A549 (cell line): ENCODE results near the gene KCNQ1OT1. TPM values are rescaled to one million over a fixed set of nuclear protein-coding genes. Genes with fewer than 3 reads are reported as not detected.

Experiments used
- ATAC-seq, 2 experiments: fragments of 200-7000 bp in 1 of 2; fragments of >200 bp in 1 of 2; cut with Nextera tagmentation in 1 of 2; cut with Tn5 transposase in 1 of 2; 3 replicates each; pipeline versions ENCODE4 v1.8.0 to v1.9.1; 2018 to 2020; ENCODE audit warnings: mild to moderate bottlenecking in 1 of 2, moderate library complexity in 1 of 2
- CTCF ChIA-PET: fragments of 300-600 bp; sonication (Branson Sonifier 250); formaldehyde crosslinking; extraction: SDS; loops from one replicate; lab custom pipeline; 2021; ENCODE audit warnings: antibody characterized with exemption, inconsistent platforms; lab: Yijun Ruan, JAX
- POLR2A ChIA-PET: fragments of 350-600 bp; formaldehyde crosslinking; extraction: SDS; loops from one replicate; lab custom pipeline; 2021; ENCODE audit warnings: antibody characterized with exemption, inconsistent platforms; lab: Yijun Ruan, JAX
- DNase-seq, 2 experiments: peaks; one replicate each; pipeline versions ENCODE4 v3.0.0 to v3.0.0-alpha.2; 2011 to 2016; ENCODE audit warnings: low read depth in 1 of 2, low spot score in 1 of 2
- FAIRE-seq: peaks from 2 replicates; lab custom pipeline; 2011; peaks lifted over from hg19 to GRCh38; lab: Jason Lieb, UNC
- H3K27ac ChIP-seq, 2 experiments: fragments of >200 bp; sonication (Bioruptor Twin); formaldehyde crosslinking; 3 replicates each; pipeline ENCODE4 v1.5.1; 2016 to 2017
- H3K4me1 ChIP-seq: fragments of >200 bp; sonication (Bioruptor Twin); formaldehyde crosslinking; 3 replicates; pipeline ENCODE4 v1.6.1; 2016
- H3K4me2 ChIP-seq: fragments of >200 bp; sonication (Bioruptor Twin); formaldehyde crosslinking; 3 replicates; pipeline ENCODE4 v1.6.1; 2016
- H3K4me3 ChIP-seq: fragments of >200 bp; sonication (Bioruptor Twin); formaldehyde crosslinking; 3 replicates; pipeline ENCODE4 v1.5.1; 2016
- H3K9me3 ChIP-seq: fragments of >200 bp; sonication (Bioruptor Twin); formaldehyde crosslinking; 3 replicates; pipeline ENCODE4 v1.6.1; 2016
- BHLHE40 ChIP-seq: IDR thresholded peaks from 2 replicates; pipeline ENCODE4 v1.6.1; 2012; ENCODE audit warnings: low read depth, low read length, inconsistent platforms
- CBX2 ChIP-seq: fragments of 200-600 bp; sonication (generic); IDR thresholded peaks from 2 replicates; pipeline ENCODE4 v1.6.1; 2016; ENCODE audit warnings: low read depth, mild to moderate bottlenecking, borderline replicate concordance
- CBX8 ChIP-seq: fragments of 200-600 bp; sonication (generic); IDR thresholded peaks from 2 replicates; pipeline ENCODE4 v1.6.1; 2016
- CHD2 ChIP-seq: fragments of 150-350 bp; IDR thresholded peaks from 2 replicates; pipeline ENCODE4 v1.6.1; 2014; ENCODE audit warnings: low read length; ENCODE audit not compliant: partially characterized antibody
- CHD4 ChIP-seq: fragments of 200-600 bp; sonication (generic); IDR thresholded peaks from 2 replicates; pipeline ENCODE4 v1.6.1; 2016; ENCODE audit warnings: antibody characterized with exemption, mild to moderate bottlenecking, borderline replicate concordance
- EHF ChIP-seq: fragments of 250-450 bp; sonication (Bioruptor Pico); IDR thresholded peaks from 2 replicates; pipeline ENCODE4 v1.5.0; 2020; ENCODE audit warnings: mild to moderate bottlenecking
- EHMT2 ChIP-seq: fragments of 200-600 bp; sonication (generic); IDR thresholded peaks from 2 replicates; pipeline ENCODE4 v1.6.1; 2016; ENCODE audit warnings: antibody characterized with exemption, low read depth, mild to moderate bottlenecking, moderate library complexity
- ESRRA ChIP-seq: fragments of 150-350 bp; IDR thresholded peaks from 2 replicates; pipeline ENCODE4 v1.6.1; 2014; ENCODE audit warnings: mild to moderate bottlenecking, low read length, borderline replicate concordance
- FOSB ChIP-seq: fragments of 250-450 bp; sonication (Bioruptor Pico); IDR thresholded peaks from 2 replicates; pipeline ENCODE4 v1.5.0; 2020; ENCODE audit warnings: mild to moderate bottlenecking, moderate library complexity
- FOSL2 ChIP-seq, 2 experiments: fragments of 450-650 bp in 1 of 2; fragments of >200 bp in 1 of 2; sonication (Bioruptor Twin) in 1 of 2; formaldehyde crosslinking; IDR thresholded peaks; 2 replicates each; pipeline versions ENCODE4 v1.5.0 to v1.6.1; 2016 to 2020; ENCODE audit warnings: mild to moderate bottlenecking in 1 of 2, moderate library complexity in 1 of 2
- FOXS1 ChIP-seq: fragments of 250-450 bp; sonication (Bioruptor Pico); IDR thresholded peaks from 2 replicates; pipeline ENCODE4 v1.5.0; 2020; ENCODE audit warnings: mild to moderate bottlenecking, moderate library complexity
- HOXB5 ChIP-seq: fragments of 250-450 bp; sonication (Bioruptor Pico); IDR thresholded peaks from 2 replicates; pipeline ENCODE4 v1.5.0; 2020; ENCODE audit warnings: mild to moderate bottlenecking, moderate library complexity
- JUNB ChIP-seq: fragments of >200 bp; sonication (Bioruptor Twin); formaldehyde crosslinking; IDR thresholded peaks from 2 replicates; pipeline ENCODE4 v1.6.1; 2016
- KDM5A ChIP-seq: fragments of 200-600 bp; sonication (generic); IDR thresholded peaks from 2 replicates; pipeline ENCODE4 v1.6.1; 2016; ENCODE audit warnings: antibody characterized with exemption, mild to moderate bottlenecking
- MAFK ChIP-seq: fragments of 450-650 bp; IDR thresholded peaks from 2 replicates; pipeline ENCODE4 v1.6.1; 2014; ENCODE audit not compliant: partially characterized antibody
- MAZ ChIP-seq: fragments of 150-350 bp; IDR thresholded peaks from 2 replicates; pipeline ENCODE4 v1.6.1; 2014; ENCODE audit warnings: antibody characterized with exemption, low read depth, low read length, borderline replicate concordance
- MYC ChIP-seq: IDR thresholded peaks from 2 replicates; pipeline ENCODE4 v1.6.1; 2012; ENCODE audit warnings: mild to moderate bottlenecking, inconsistent platforms, low read length, improper control_type of control experiment, borderline replicate concordance
- NFE2L2 ChIP-seq: fragments of 150-350 bp; conservative IDR thresholded peaks from 2 replicates; pipeline ENCODE4 v1.6.1; 2014; ENCODE audit warnings: low read length
- NPAS2 ChIP-seq: fragments of 250-450 bp; sonication (Bioruptor Pico); IDR thresholded peaks from 2 replicates; pipeline ENCODE4 v1.8.0; 2022; ENCODE audit warnings: mild to moderate bottlenecking, moderate library complexity, borderline replicate concordance
- PHF8 ChIP-seq: fragments of 200-600 bp; sonication (generic); IDR thresholded peaks from 2 replicates; pipeline ENCODE4 v1.6.1; 2016; ENCODE audit warnings: low read depth, mild to moderate bottlenecking, antibody characterized with exemption, moderate library complexity, borderline replicate concordance
- RARB ChIP-seq: fragments of 250-450 bp; sonication (Bioruptor Pico); IDR thresholded peaks from 2 replicates; pipeline ENCODE4 v1.8.0; 2021; ENCODE audit warnings: mild to moderate bottlenecking, moderate library complexity
- RCOR1 ChIP-seq: fragments of 150-350 bp; IDR thresholded peaks from 2 replicates; pipeline ENCODE4 v1.6.1; 2014; ENCODE audit warnings: antibody characterized with exemption, low read length, low read depth
- RFX5 ChIP-seq: fragments of 450-650 bp; IDR thresholded peaks from 2 replicates; pipeline ENCODE4 v1.7.1; 2014; ENCODE audit warnings: antibody characterized with exemption, mild to moderate bottlenecking, moderate library complexity
- RNF2 ChIP-seq: fragments of 200-600 bp; sonication (generic); IDR thresholded peaks from 2 replicates; pipeline ENCODE4 v1.6.1; 2016; ENCODE audit warnings: low read depth, mild to moderate bottlenecking, antibody characterized with exemption, moderate library complexity, borderline replicate concordance
- ZNF302 ChIP-seq: fragments of 250-450 bp; sonication (Bioruptor Pico); IDR thresholded peaks from 2 replicates; pipeline ENCODE4 v1.9.0; 2021; ENCODE audit warnings: inconsistent platforms, mild to moderate bottlenecking, moderate library complexity
- WGBS: methylation state at CpG from one replicate; pipeline ENCODE4 v1.1.6; 2017; ENCODE audit errors: missing lambda C conversion rate; 5-methylcytosine and 5-hydroxymethylcytosine counted together
- polyA plus RNA-seq, 4 experiments: library from polyadenylated mRNA; depleted of rRNA in 3 of 4; stranded (reverse); fragments of >200 nt; fragmentation: RNase III in 1 of 4; extraction: RNeasy Plus Mini Kit Qiagen cat#74134 plus additional on column Dnase treatment in 1 of 4; gene quantifications; 2 replicates in 3 of 4; 3 replicates in 1 of 4; pipeline ENCODE4 v1.2.3, GENCODE V29; 2011 to 2017
- TF ChIP-seq, protein P1 (sequence below): fragments of 250-450 bp; sonication (Bioruptor Pico); IDR thresholded peaks from 2 replicates; pipeline ENCODE4 v1.5.0; 2021; ENCODE audit warnings: mild to moderate bottlenecking, moderate library complexity, borderline replicate concordance
- TF ChIP-seq, protein P2 (sequence below): fragments of >200 bp; sonication (Bioruptor Twin); formaldehyde crosslinking; IDR thresholded peaks from 3 replicates; pipeline ENCODE4 v1.5.1; 2016
- TF ChIP-seq, protein P3 (sequence below): IDR thresholded peaks from 2 replicates; pipeline ENCODE4 v1.6.1; 2012
- TF ChIP-seq, protein P4 (sequence below): IDR thresholded peaks from 2 replicates; pipeline ENCODE4 v1.6.1; 2012

Gene KCNQ1OT1
- polyA plus RNA-seq, 2 of the 4 experiments (the other 2 are of a cell fraction), result 0.03 to 0.13 TPM

DNA sequence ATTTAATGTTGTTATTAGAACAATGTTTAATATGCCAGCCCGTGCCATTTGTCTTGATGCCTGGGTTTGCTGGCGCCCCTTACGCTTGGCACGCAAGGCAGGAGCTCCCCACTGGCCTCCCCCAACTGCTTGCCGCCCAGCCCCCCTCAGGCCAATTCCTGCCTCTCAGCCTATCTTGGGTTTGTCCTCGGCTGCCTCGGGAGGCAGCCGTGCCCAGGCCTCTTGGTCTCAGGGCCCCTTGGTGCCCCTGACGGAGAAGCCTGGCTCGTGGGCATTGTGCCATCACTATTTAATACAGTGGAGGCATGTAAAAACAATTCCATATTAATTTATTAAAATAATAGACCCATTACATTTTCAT lies 119.8 kb downstream of the KCNQ1OT1 start:
- H3K4me1 ChIP-seq, result no peaks in the 10 kb centered on the region
- no peaks in the 10 kb centered on the region for H3K9me3 ChIP-seq
- ChIA-PET POLR2A (no interaction called here), CTCF (no interaction called here)
- TF ChIP-seq FOSB (CRISPR knock-in tag) (no peak), PHF8 (no peak), CBX8 (no peak), KDM5A (no peak), RCOR1 (no peak), CHD2 (no peak), RARB (no peak), EHF (CRISPR knock-in tag) (no peak), JUNB (no peak), ZNF302 (CRISPR knock-in tag) (no peak), FOXS1 (CRISPR knock-in tag) (no peak)
- TF ChIP-seq, protein P1, sequence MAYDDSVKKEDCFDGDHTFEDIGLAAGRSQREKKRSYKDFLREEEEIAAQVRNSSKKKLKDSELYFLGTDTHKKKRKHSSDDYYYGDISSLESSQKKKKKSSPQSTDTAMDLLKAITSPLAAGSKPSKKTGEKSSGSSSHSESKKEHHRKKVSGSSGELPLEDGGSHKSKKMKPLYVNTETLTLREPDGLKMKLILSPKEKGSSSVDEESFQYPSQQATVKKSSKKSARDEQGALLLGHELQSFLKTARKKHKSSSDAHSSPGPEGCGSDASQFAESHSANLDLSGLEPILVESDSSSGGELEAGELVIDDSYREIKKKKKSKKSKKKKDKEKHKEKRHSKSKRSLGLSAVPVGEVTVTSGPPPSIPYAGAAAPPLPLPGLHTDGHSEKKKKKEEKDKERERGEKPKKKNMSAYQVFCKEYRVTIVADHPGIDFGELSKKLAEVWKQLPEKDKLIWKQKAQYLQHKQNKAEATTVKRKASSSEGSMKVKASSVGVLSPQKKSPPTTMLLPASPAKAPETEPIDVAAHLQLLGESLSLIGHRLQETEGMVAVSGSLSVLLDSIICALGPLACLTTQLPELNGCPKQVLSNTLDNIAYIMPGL (CRISPR knock-in tag), result no peak
- TF ChIP-seq, protein P2, sequence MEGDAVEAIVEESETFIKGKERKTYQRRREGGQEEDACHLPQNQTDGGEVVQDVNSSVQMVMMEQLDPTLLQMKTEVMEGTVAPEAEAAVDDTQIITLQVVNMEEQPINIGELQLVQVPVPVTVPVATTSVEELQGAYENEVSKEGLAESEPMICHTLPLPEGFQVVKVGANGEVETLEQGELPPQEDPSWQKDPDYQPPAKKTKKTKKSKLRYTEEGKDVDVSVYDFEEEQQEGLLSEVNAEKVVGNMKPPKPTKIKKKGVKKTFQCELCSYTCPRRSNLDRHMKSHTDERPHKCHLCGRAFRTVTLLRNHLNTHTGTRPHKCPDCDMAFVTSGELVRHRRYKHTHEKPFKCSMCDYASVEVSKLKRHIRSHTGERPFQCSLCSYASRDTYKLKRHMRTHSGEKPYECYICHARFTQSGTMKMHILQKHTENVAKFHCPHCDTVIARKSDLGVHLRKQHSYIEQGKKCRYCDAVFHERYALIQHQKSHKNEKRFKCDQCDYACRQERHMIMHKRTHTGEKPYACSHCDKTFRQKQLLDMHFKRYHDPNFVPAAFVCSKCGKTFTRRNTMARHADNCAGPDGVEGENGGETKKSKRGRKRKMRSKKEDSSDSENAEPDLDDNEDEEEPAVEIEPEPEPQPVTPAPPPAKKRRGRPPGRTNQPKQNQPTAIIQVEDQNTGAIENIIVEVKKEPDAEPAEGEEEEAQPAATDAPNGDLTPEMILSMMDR, result no peak
- no peak overlapping the region for H3K4me2 ChIP-seq
- H3K4me3 ChIP-seq, result no peak overlapping the region
- FAIRE-seq, result no peak
- no peak for ATAC-seq
- DNase-seq, result no peak
- H3K27ac ChIP-seq, result no peak overlapping the region
- 72% methylated on average over 10 of the region's 10 CpGs for WGBS

DNA sequence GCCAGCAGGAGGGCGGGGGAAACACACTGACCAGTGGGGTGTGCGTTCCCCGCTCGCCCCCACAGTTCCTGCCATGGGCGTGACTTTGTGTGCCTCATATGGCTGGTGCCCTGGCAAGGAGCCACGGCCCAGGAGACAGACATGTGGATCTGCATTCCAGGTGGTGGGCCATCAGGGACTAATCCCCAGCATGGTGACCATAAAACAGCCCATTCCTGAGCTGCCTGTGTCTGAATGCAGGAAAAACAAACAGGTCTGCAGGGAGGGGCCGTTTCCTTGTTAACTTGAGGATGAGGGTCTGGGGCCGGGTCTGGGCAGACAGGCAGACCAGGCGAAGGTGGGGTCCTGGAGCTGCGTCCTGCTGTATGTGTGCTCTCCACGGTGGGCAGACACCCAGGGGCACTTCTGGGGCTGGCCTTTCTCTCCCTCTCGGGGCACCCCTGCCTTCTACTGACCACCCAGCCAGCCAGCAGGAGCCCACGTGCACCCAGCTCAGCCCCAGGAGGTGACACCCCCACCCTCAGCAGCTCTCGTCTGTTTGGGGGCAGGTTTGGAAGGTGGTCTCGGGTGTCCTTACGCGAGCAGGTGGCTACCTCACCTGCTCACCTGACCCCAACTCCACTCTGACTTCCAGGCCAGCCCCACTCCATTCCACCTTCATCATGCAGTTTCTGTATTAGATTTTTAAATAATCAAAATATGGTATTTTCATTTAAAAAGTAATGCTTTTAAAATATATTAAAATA lies 120.3 kb downstream of the KCNQ1OT1 start:
- no peaks in the 10 kb centered on the region for H3K4me1 ChIP-seq
- no peak overlapping the region for H3K4me2 ChIP-seq
- no peaks in the 10 kb centered on the region for H3K9me3 ChIP-seq
- H3K27ac ChIP-seq, result no peak overlapping the region
- no peak for ATAC-seq
- ChIA-PET CTCF (no interaction called here), POLR2A (no interaction called here)
- H3K4me3 ChIP-seq, result no peak overlapping the region
- DNase-seq, result no peak
- 61% methylated on average over 14 of the region's 17 CpGs for WGBS
- TF ChIP-seq NFE2L2 (no peak), ZNF302 (CRISPR knock-in tag) (no peak), BHLHE40 (no peak), KDM5A (no peak), MYC (no peak), ESRRA (no peak), EHMT2 (no peak), NPAS2 (CRISPR knock-in tag) (no peak)
- FAIRE-seq, result no peak

DNA sequence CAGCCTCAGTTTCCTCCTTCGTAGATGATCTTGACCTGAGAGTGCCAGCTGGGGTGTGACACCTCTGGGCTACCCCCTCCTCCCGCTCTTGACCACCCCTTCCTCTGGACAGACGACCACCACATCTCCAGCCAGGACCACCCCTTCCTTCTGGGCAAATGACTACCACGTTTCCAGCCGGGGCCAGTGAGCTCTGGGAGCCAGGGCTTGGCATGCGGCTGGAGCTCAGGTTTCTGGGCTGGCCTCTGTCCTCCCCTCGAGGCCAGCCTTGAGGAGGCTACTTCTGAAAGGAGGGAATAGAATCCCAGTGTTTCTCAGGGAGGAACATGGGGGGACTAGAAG lies 120.9 kb downstream of the KCNQ1OT1 start:
- Histone ChIP-seq H3K4me1 (no peaks in the 10 kb centered on the region), H3K4me3 (no peak overlapping the region), H3K9me3 (no peaks in the 10 kb centered on the region), H3K27ac (no peak overlapping the region), H3K4me2 (no peak overlapping the region)
- ATAC-seq, result no peak
- no peak for FAIRE-seq
- CTCF ChIA-PET, result no interaction called here
- POLR2A ChIA-PET, result no interaction called here
- DNase-seq, result no peak
- WGBS, result 61% methylated on average over 7 of the region's 7 CpGs
- TF ChIP-seq MAFK, result no peak
- TF ChIP-seq RFX5, result no peak
- no peak for TF ChIP-seq CHD4
- TF ChIP-seq JUNB, result no peak
- no peak for TF ChIP-seq NPAS2 (CRISPR knock-in tag)
- TF ChIP-seq RNF2, result no peak
- TF ChIP-seq MAZ, result no peak
- TF ChIP-seq RARB, result no peak
- no peak for TF ChIP-seq CBX2
- TF ChIP-seq, protein P3, sequence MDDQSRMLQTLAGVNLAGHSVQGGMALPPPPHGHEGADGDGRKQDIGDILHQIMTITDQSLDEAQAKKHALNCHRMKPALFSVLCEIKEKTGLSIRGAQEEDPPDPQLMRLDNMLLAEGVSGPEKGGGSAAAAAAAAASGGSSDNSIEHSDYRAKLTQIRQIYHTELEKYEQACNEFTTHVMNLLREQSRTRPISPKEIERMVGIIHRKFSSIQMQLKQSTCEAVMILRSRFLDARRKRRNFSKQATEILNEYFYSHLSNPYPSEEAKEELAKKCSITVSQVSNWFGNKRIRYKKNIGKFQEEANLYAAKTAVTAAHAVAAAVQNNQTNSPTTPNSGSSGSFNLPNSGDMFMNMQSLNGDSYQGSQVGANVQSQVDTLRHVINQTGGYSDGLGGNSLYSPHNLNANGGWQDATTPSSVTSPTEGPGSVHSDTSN, result no peak
- TF ChIP-seq HOXB5 (CRISPR knock-in tag), result no peak
- TF ChIP-seq ESRRA, result no peak
- TF ChIP-seq, protein P4, sequence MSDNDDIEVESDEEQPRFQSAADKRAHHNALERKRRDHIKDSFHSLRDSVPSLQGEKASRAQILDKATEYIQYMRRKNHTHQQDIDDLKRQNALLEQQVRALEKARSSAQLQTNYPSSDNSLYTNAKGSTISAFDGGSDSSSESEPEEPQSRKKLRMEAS, result no peak
- TF ChIP-seq FOSL2 (IDR thresholded peaks at IDR 0.05), result no peak
- no peak for TF ChIP-seq FOSL2 (CRISPR knock-in tag; IDR thresholded peaks at IDR 0.05)
